Neural cell (in vitro differentiated cells): ENCODE results near the gene BRIX1. TPM values are rescaled to one million over a fixed set of nuclear protein-coding genes. Genes with fewer than 3 reads are reported as not detected.

ENCODE experiments used
- H2AFZ ChIP-seq: fragments of 200-600, 300-800 bp; sonication (generic), shearing (Covaris generic); 2 replicates; pipeline ENCODE4 v1.6.0; 2014; ENCODE audit warnings: low read depth, mild to moderate bottlenecking, antibody characterized with exemption, low read length, moderate library complexity
- H3F3A ChIP-seq: fragments of 200-600 bp; shearing (Covaris generic); 2 replicates; pipeline ENCODE4 v1.6.1; 2016; ENCODE audit warnings: mild to moderate bottlenecking, moderate library complexity, mixed read lengths, antibody characterized with exemption, low read length; ENCODE audit not compliant: insufficient read depth, poor library complexity, severe bottlenecking
- H3K27ac ChIP-seq: fragments of 200-600, 300-800 bp; sonication (generic), shearing (Covaris generic); 2 replicates; pipeline ENCODE4 v1.5.1; 2014; ENCODE audit warnings: mild to moderate bottlenecking, low read length, moderate library complexity
- H3K27me3 ChIP-seq: fragments of 300-800, 200-600 bp; sonication (generic), shearing (Covaris generic); 2 replicates; pipeline ENCODE4 v1.6.0; 2014; ENCODE audit warnings: mild to moderate bottlenecking, low read depth, low read length, moderate library complexity; ENCODE audit not compliant: insufficient read depth
- H3K36me3 ChIP-seq: fragments of 300-800, 200-600 bp; sonication (generic), shearing (Covaris generic); 2 replicates; pipeline ENCODE4 v1.5.1; 2014; ENCODE audit warnings: mild to moderate bottlenecking, antibody characterized with exemption, low read length, moderate library complexity; ENCODE audit not compliant: insufficient read depth
- H3K4me2 ChIP-seq: fragments of 300-800, 200-600 bp; sonication (generic), shearing (Covaris generic); 2 replicates; pipeline ENCODE4 v1.6.0; 2014; ENCODE audit warnings: mild to moderate bottlenecking, low read length
- H3K4me3 ChIP-seq: fragments of 300-800, 200-600 bp; sonication (generic), shearing (Covaris generic); 2 replicates; pipeline ENCODE4 v1.5.1; 2014; ENCODE audit warnings: mild to moderate bottlenecking, low read length, moderate library complexity
- H3K79me2 ChIP-seq: fragments of 200-600 bp; shearing (Covaris generic); replicated peaks from 2 replicates; pipeline ENCODE4 v1.6.0; 2014; ENCODE audit warnings: mild to moderate bottlenecking, low read length, moderate library complexity; ENCODE audit not compliant: insufficient read depth
- H3K9ac ChIP-seq: fragments of 300-800, 200-600 bp; sonication (generic), shearing (Covaris generic); 2 replicates; pipeline ENCODE4 v1.6.1; 2016; ENCODE audit warnings: mild to moderate bottlenecking, low read length, mixed read lengths
- H3K9me2 ChIP-seq: fragments of 200-600 bp; shearing (Covaris generic); 2 replicates; pipeline ENCODE4 v1.6.1; 2016; ENCODE audit warnings: mild to moderate bottlenecking, low read length, mixed read lengths; ENCODE audit not compliant: insufficient read depth
- H3K9me3 ChIP-seq: fragments of 200-600, 300-800 bp; sonication (generic), shearing (Covaris generic); 2 replicates; pipeline ENCODE4 v1.6.1; 2016; ENCODE audit warnings: mild to moderate bottlenecking, mixed run types, low read length, moderate library complexity, mixed read lengths
- H4K20me1 ChIP-seq: fragments of 200-600 bp; shearing (Covaris generic); 2 replicates; pipeline ENCODE4 v1.6.1; 2016; ENCODE audit warnings: mild to moderate bottlenecking, mixed run types; ENCODE audit not compliant: insufficient read depth
- EP300 ChIP-seq: fragments of 450-650 bp; conservative IDR thresholded peaks from 2 replicates; pipeline ENCODE4 v1.6.1; 2014; ENCODE audit warnings: antibody characterized with exemption, mild to moderate bottlenecking, moderate library complexity; ENCODE audit not compliant: poor library complexity, severe bottlenecking
- EZH2 ChIP-seq: fragments of 200-600, 300-800 bp; shearing (Covaris generic), sonication (generic); IDR thresholded peaks from 2 replicates; pipeline ENCODE4 v1.6.1; 2014; ENCODE audit warnings: antibody characterized with exemption, low read length, borderline replicate concordance, mild to moderate bottlenecking; ENCODE audit not compliant: insufficient read depth, poor library complexity, severe bottlenecking
- MXI1 ChIP-seq: fragments of 450-650 bp; conservative IDR thresholded peaks from 2 replicates; pipeline ENCODE4 v1.6.1; 2014; ENCODE audit warnings: antibody characterized with exemption, mild to moderate bottlenecking; ENCODE audit not compliant: poor library complexity, severe bottlenecking
- POLR2AphosphoS5 ChIP-seq: IDR thresholded peaks from 2 replicates; pipeline ENCODE4 v1.6.1; 2012
- RAD21 ChIP-seq: fragments of 450-650 bp; conservative IDR thresholded peaks from 2 replicates; pipeline ENCODE4 v1.6.1; 2014; ENCODE audit warnings: antibody characterized with exemption, mild to moderate bottlenecking, moderate library complexity
- SMC3 ChIP-seq: fragments of 450-650 bp; conservative IDR thresholded peaks from 2 replicates; pipeline ENCODE4 v1.6.1; 2014; ENCODE audit warnings: antibody characterized with exemption, mild to moderate bottlenecking, moderate library complexity; ENCODE audit not compliant: poor library complexity
- TAF1 ChIP-seq: IDR thresholded peaks from 2 replicates; pipeline ENCODE4 v1.6.1; 2012; ENCODE audit warnings: low read depth
- polyA plus RNA-seq: library from polyadenylated mRNA; depleted of rRNA; stranded (reverse); fragments of >200 nt; gene quantifications from 2 replicates; pipeline ENCODE4 v1.2.3, GENCODE V29; 2014
- TF ChIP-seq, protein P1 (sequence below): fragments of 450-650 bp; IDR thresholded peaks from 2 replicates; pipeline ENCODE4 v1.5.1; 2014; ENCODE audit warnings: antibody characterized with exemption, mild to moderate bottlenecking, moderate library complexity; ENCODE audit not compliant: poor library complexity, severe bottlenecking
- TF ChIP-seq, protein P2 (sequence below): IDR thresholded peaks from 2 replicates; pipeline ENCODE4 v1.6.1; 2012; ENCODE audit warnings: borderline replicate concordance

Gene BRIX1
- polyA plus RNA-seq, 1 donor from 2014 or later = 24.9 TPM

DNA sequence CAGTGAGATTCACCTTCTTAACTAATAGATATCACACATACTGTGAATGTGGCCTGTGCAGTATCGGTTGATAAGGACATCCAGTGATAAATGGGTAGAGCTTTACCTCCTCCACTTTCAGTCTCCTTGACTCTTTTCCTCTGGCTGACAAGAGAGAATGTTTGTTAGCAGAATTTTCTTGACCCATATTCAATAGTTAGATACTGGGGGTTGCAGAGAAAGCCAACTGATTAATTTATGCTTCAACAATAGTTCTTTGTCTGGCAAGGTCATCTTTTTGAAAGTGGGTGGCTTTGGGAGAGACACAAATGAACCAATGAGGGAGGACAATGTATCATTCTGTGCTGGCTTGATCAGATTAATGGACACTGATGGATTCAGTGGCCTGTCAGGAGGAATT, 46.3 kb upstream of the BRIX1 start:
- Histone ChIP-seq H4K20me1 (no peaks in the 10 kb centered on the region), H2AFZ (no peak overlapping the region), H3K9me3 (peaks cover 7% of the 10 kb centered on the region), H3K4me3 (no peak overlapping the region), H3K9me2 (no peaks in the 10 kb centered on the region), H3K9ac (no peak overlapping the region), H3K27me3 (no peaks in the 10 kb centered on the region), H3K27ac (no peak overlapping the region), H3K4me2 (no peak overlapping the region), H3K36me3 (no peaks in the 10 kb centered on the region), H3F3A (no peaks in the 10 kb centered on the region), H3K79me2 (no peaks in the 10 kb centered on the region)
- TF ChIP-seq SMC3 (no peak), RAD21 (no peak), EP300 (no peak), MXI1 (no peak), TAF1 (no peak), EZH2 (no peak), POLR2AphosphoS5 (no peak)
- TF ChIP-seq, protein P1, sequence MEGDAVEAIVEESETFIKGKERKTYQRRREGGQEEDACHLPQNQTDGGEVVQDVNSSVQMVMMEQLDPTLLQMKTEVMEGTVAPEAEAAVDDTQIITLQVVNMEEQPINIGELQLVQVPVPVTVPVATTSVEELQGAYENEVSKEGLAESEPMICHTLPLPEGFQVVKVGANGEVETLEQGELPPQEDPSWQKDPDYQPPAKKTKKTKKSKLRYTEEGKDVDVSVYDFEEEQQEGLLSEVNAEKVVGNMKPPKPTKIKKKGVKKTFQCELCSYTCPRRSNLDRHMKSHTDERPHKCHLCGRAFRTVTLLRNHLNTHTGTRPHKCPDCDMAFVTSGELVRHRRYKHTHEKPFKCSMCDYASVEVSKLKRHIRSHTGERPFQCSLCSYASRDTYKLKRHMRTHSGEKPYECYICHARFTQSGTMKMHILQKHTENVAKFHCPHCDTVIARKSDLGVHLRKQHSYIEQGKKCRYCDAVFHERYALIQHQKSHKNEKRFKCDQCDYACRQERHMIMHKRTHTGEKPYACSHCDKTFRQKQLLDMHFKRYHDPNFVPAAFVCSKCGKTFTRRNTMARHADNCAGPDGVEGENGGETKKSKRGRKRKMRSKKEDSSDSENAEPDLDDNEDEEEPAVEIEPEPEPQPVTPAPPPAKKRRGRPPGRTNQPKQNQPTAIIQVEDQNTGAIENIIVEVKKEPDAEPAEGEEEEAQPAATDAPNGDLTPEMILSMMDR = no peak
- TF ChIP-seq, protein P2, sequence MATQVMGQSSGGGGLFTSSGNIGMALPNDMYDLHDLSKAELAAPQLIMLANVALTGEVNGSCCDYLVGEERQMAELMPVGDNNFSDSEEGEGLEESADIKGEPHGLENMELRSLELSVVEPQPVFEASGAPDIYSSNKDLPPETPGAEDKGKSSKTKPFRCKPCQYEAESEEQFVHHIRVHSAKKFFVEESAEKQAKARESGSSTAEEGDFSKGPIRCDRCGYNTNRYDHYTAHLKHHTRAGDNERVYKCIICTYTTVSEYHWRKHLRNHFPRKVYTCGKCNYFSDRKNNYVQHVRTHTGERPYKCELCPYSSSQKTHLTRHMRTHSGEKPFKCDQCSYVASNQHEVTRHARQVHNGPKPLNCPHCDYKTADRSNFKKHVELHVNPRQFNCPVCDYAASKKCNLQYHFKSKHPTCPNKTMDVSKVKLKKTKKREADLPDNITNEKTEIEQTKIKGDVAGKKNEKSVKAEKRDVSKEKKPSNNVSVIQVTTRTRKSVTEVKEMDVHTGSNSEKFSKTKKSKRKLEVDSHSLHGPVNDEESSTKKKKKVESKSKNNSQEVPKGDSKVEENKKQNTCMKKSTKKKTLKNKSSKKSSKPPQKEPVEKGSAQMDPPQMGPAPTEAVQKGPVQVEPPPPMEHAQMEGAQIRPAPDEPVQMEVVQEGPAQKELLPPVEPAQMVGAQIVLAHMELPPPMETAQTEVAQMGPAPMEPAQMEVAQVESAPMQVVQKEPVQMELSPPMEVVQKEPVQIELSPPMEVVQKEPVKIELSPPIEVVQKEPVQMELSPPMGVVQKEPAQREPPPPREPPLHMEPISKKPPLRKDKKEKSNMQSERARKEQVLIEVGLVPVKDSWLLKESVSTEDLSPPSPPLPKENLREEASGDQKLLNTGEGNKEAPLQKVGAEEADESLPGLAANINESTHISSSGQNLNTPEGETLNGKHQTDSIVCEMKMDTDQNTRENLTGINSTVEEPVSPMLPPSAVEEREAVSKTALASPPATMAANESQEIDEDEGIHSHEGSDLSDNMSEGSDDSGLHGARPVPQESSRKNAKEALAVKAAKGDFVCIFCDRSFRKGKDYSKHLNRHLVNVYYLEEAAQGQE = no peak

DNA sequence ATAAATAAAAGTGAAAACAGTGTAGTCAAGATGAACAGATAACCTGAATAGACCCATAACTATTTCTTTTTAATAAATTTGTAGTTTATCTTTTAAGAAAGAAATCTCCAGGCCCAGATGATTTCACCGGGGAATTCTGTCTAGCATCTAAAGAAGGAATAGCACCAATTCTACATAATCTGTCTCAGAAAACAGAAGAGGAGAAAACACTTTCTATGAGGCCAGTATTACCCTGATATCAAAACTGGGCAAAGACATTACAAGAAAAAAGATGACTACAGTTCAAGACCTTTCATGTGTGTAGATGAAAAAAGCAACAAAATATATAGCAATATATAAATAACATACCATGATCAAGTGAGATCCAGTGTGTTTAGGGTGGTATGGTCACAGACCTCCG, 45.1 kb upstream of the BRIX1 start:
- Histone ChIP-seq H3K36me3 (no peaks in the 10 kb centered on the region), H3K4me2 (no peak overlapping the region), H3K9me2 (no peaks in the 10 kb centered on the region), H3K79me2 (no peaks in the 10 kb centered on the region), H3K4me3 (no peak overlapping the region), H3F3A (no peaks in the 10 kb centered on the region), H3K9ac (no peak overlapping the region), H2AFZ (no peak overlapping the region), H3K9me3 (peaks cover 7% of the 10 kb centered on the region), H3K27me3 (no peaks in the 10 kb centered on the region), H4K20me1 (no peaks in the 10 kb centered on the region), H3K27ac (no peak overlapping the region)
- TF ChIP-seq, protein P1 = no peak
- TF ChIP-seq TAF1 (no peak), EZH2 (no peak), MXI1 (no peak), RAD21 (no peak), SMC3 (no peak), POLR2AphosphoS5 (no peak), EP300 (no peak)
- TF ChIP-seq, protein P2 = no peak
